Common myeloid progenitor, CD34-positive (primary cell): Measurements from ENCODE around the gene NCF4.

Source experiments
- CTCF ChIA-PET: fragments of 350-600 bp; sonication (Branson Sonifier 250); formaldehyde crosslinking; loops from one replicate; lab custom pipeline; 2021; ENCODE audit warnings: antibody characterized with exemption; lab: Charles Lee
- POLR2A ChIA-PET: fragments of 350-600 bp; sonication (Branson Sonifier 250); formaldehyde crosslinking; loops from one replicate; lab custom pipeline; 2021; ENCODE audit warnings: antibody characterized with exemption; lab: Charles Lee
- DNase-seq, 3 donors: peaks; one replicate each; pipeline versions ENCODE4 v3.0.0 to v3.0.0-alpha.2; 2013
- H3K27ac ChIP-seq, 2 experiments: 1 replicate in 1 of 2; 2 replicates in 1 of 2; pipeline ENCODE4 v1.7.0; 2013; ENCODE audit warnings: inconsistent platforms in 2 of 2, low read length in 2 of 2, mild to moderate bottlenecking in 2 of 2, low read depth in 1 of 2, moderate library complexity in 1 of 2; ENCODE audit not compliant: severe bottlenecking in 2 of 2, insufficient read depth in 1 of 2, poor library complexity in 1 of 2
- H3K27me3 ChIP-seq, 5 experiments: replicated peaks in 2 of 5; 1 replicate in 3 of 5; 2 replicates in 2 of 5; pipeline versions ENCODE4 v1.6.1 to v1.7.0; 2013; ENCODE audit warnings: low read length in 4 of 5, mild to moderate bottlenecking in 2 of 5, moderate library complexity in 2 of 5, inconsistent platforms in 1 of 5; ENCODE audit not compliant: insufficient read depth in 5 of 5, control insufficient read depth in 4 of 5
- H3K36me3 ChIP-seq, 4 experiments: 1 replicate in 2 of 4; 2 replicates in 2 of 4; pipeline versions ENCODE4 v1.6.1 to v1.7.0; 2013; ENCODE audit warnings: low read length in 3 of 4, control low read depth in 1 of 4, mild to moderate bottlenecking in 1 of 4; ENCODE audit not compliant: control insufficient read depth in 4 of 4, insufficient read depth in 4 of 4
- H3K4me1 ChIP-seq, 4 experiments: 1 replicate in 3 of 4; 2 replicates in 1 of 4; pipeline versions ENCODE4 v1.6.1 to v1.7.1; 2013; ENCODE audit warnings: low read length in 3 of 4, mild to moderate bottlenecking in 3 of 4, control low read depth in 1 of 4, inconsistent platforms in 1 of 4, moderate library complexity in 1 of 4; ENCODE audit not compliant: control insufficient read depth in 4 of 4, insufficient read depth in 4 of 4; ENCODE audit errors: control extremely low read depth in 1 of 4
- H3K4me3 ChIP-seq, 7 experiments: 1 replicate in 4 of 7; 2 replicates in 3 of 7; pipeline versions ENCODE4 v1.5.1 to v1.7.0; 2013; ENCODE audit warnings: mild to moderate bottlenecking in 7 of 7, low read length in 6 of 7, moderate library complexity in 6 of 7, inconsistent platforms in 2 of 7, low read depth in 2 of 7, control low read depth in 1 of 7; ENCODE audit not compliant: insufficient read depth in 4 of 7, control insufficient read depth in 1 of 7; ENCODE audit errors: extremely low read depth in 1 of 7
- H3K9me3 ChIP-seq, 5 experiments: 1 replicate in 4 of 5; 2 replicates in 1 of 5; pipeline versions ENCODE4 v1.6.1 to v1.7.1; 2013; ENCODE audit warnings: low read length in 4 of 5, mild to moderate bottlenecking in 2 of 5, inconsistent platforms in 1 of 5, low read depth in 1 of 5, moderate library complexity in 1 of 5; ENCODE audit not compliant: control insufficient read depth in 4 of 5, insufficient read depth in 2 of 5; ENCODE audit errors: control extremely low read depth in 1 of 5
- WGBS: methylation state at CpG from one replicate; pipeline ENCODE4 v1.1.5; 2013; ENCODE audit not compliant: insufficient coverage; 5-methylcytosine and 5-hydroxymethylcytosine counted together

The NCF4 gene

DNA sequence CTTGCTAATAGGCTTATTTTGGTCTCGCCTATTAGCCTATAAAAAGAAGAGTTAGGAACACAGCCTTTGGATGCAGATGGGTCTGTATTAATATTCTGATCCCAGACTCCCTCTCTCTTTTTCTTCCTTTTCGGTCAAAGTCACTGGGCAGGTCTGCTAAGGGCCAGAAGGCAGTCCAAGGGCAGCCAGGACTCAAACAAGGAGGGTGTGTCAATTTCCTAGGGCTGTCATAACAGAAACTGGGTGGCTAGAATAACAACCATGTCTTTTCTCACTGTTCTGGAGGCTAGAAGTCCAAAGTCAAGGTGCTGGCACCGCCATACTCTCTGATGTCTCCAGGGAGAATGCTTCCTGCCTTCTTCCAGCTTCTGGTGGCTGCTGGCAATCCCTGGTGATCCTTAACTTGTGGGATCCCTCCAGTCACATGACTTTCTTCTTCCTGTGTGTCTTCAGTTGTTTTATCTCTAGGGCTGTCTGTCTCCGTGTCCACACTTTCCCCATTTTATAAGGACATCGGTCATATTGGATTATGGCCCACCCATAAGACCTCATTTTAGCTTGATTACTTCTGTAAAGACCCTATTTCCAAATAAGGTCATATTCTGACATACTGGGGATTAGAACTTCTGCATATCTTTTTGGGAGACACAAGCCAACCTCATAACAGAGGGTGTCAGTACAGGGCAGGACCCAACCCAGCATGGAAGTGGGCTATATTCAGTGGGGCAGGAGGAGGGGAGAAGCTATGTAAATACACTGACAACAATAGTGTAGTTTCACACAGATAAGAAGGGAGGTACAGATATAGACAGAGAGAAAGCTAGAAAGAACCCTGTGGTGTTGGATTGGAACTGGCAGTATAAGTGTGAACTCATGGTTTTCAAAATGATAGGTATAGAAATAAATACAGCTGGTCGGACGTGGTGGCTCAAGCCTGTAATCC lies 46.7 kb downstream of the NCF4 start:
- no peak overlapping the region for H3K4me3 ChIP-seq
- H3K9me3 ChIP-seq: no peaks in the 10 kb centered on the region
- H3K27ac ChIP-seq: no peak overlapping the region
- H3K4me1 ChIP-seq: peaks cover under 1 to 7% (median 5%) of the 10 kb centered on the region in 4 experiments
- no peak for DNase-seq
- CTCF ChIA-PET: interaction anchor here (0.5 to 1.4 kb wide), 4 partner anchors 16 to 70 kb away, joined by 3 to 4 read pairs (median 3); no protein-coding TSS in a partner anchor
- H3K27me3 ChIP-seq: no peaks in the 10 kb centered on the region
- no peaks in the 10 kb centered on the region for H3K36me3 ChIP-seq
- WGBS: 100% methylated on average over 3 of the region's 7 CpGs
- POLR2A ChIA-PET: interaction anchor here (0.6 kb wide), 1 partner anchor 72 kb away, joined by 4 read pairs; no protein-coding TSS in a partner anchor

- no peak for DNase-seq
- H3K27ac ChIP-seq: no peak overlapping the region
- peaks cover 2 to 22% (median 16%) of the 10 kb centered on the region in 4 experiments for H3K4me1 ChIP-seq
- H3K36me3 ChIP-seq: no peaks in the 10 kb centered on the region
- no peaks in the 10 kb centered on the region for H3K27me3 ChIP-seq
- H3K4me3 ChIP-seq: no peak overlapping the region
- POLR2A ChIA-PET: interaction anchor here (0.6 kb wide), 1 partner anchor 20 kb away, joined by 4 read pairs; no protein-coding TSS in a partner anchor
- CTCF ChIA-PET: interaction anchor here (1.3 to 1.6 kb wide), 3 partner anchors 9 to 51 kb away, joined by 3 to 4 read pairs (median 3); no protein-coding TSS in a partner anchor
- H3K9me3 ChIP-seq: no peaks in the 10 kb centered on the region
Observed at GRCh38 chr22:36910461-36910860, 49.7 kb downstream of the NCF4 start.

- peaks cover 2 to 22% (median 16%) of the 10 kb centered on the region in 4 experiments for H3K4me1 ChIP-seq
- peak overlapping the region in 1 of 2 experiments; percentile 3 for H3K27ac ChIP-seq
- H3K27me3 ChIP-seq: no peaks in the 10 kb centered on the region
- no peaks in the 10 kb centered on the region for H3K9me3 ChIP-seq
- H3K4me3 ChIP-seq: no peak overlapping the region
- 97% methylated on average over 6 of the region's 13 CpGs for WGBS
- DNase-seq: no peak
- H3K36me3 ChIP-seq: no peaks in the 10 kb centered on the region
- POLR2A ChIA-PET: no interaction called here
- CTCF ChIA-PET: interaction anchor here (1.1 to 1.3 kb wide), 2 partner anchors 18 to 53 kb away, joined by 3 read pairs; no protein-coding TSS in a partner anchor
Observed at GRCh38 chr22:36911887-36912661, 51.3 kb downstream of the NCF4 start.

GRCh38 chr22:36912694-36913426 lies 52.1 kb downstream of the NCF4 start:
- CTCF ChIA-PET: interaction anchor here (1.0 to 1.2 kb wide), 2 partner anchors 8 to 39 kb away, joined by 3 read pairs; no protein-coding TSS in a partner anchor
- 87% methylated on average over 7 of the region's 8 CpGs for WGBS
- peak overlapping the region in 1 of 2 experiments; percentile 93 for H3K27ac ChIP-seq
- no peaks in the 10 kb centered on the region for H3K9me3 ChIP-seq
- POLR2A ChIA-PET: no interaction called here
- no peaks in the 10 kb centered on the region for H3K36me3 ChIP-seq
- no peak for DNase-seq
- peaks cover 2 to 22% (median 16%) of the 10 kb centered on the region in 4 experiments for H3K4me1 ChIP-seq
- H3K4me3 ChIP-seq: peak overlapping the region in 2 of 7 experiments; percentile 71 to 77
- no peaks in the 10 kb centered on the region for H3K27me3 ChIP-seq

- Histone ChIP-seq H3K9me3 (peaks cover 0 to 4% (median 0%) of the 10 kb centered on the region in 5 experiments), H3K27me3 (no peaks in the 10 kb centered on the region), H3K27ac (peak within 1 kb of the TSS; percentile 73 to 93), H3K4me3 (peak within 1 kb of the TSS; percentile 39 to 79 (median 70)), H3K36me3 (peaks cover 0 to 3% (median 1%) of the 10 kb centered on the region in 4 experiments), H3K4me1 (peaks cover 2 to 22% (median 16%) of the 10 kb centered on the region in 4 experiments)
- CTCF ChIA-PET: interaction anchor here (1.0 to 1.3 kb wide), 3 partner anchors 9 to 58 kb away, joined by 3 to 5 read pairs (median 3); no protein-coding TSS in a partner anchor
- POLR2A ChIA-PET: no interaction called here
- WGBS: 16% methylated on average over 9 of the region's 18 CpGs
- DNase-seq: peak; percentile 77 to 90 (median 87)
Observed at GRCh38 chr22:36913427-36914389, 52.9 kb downstream of the NCF4 start, which contains the start of gene CSF2RB. Gene CSF2RB (plus strand): TSS chr22:36913628. CDS start chr22:36922208, 8,580 bp downstream.
